ENCODE measurements around the gene DISC1.
"Not testable (repeated sequence)": the region's sequence is repeated elsewhere in the genome, so short reads cannot be mapped to it uniquely, and the experiment has no call there.

Gene DISC1

GRCh38 chr1:231865331-231865730 is 238.7 kb downstream of the DISC1 start:
- DNase-seq: no peak

GRCh38 chr1:231866392-231867331 is 240.1 kb downstream of the DISC1 start:
- DNase-seq: peak; percentile 35

GRCh38 chr1:231867607-231868006 is 241.0 kb downstream of the DISC1 start:
- no peak for DNase-seq

GRCh38 chr1:231869364-231869763 is 242.8 kb downstream of the DISC1 start:
- no peak for DNase-seq

- no peak for DNase-seq
Observed at GRCh38 chr1:231871471-231871870, 244.9 kb downstream of the DISC1 start.

GRCh38 chr1:231871878-231872277 is 245.3 kb downstream of the DISC1 start:
- DNase-seq: no peak

GRCh38 chr1:231872461-231872910 is 245.9 kb downstream of the DISC1 start:
- DNase-seq: no peak

GRCh38 chr1:231878737-231879136 is 252.1 kb downstream of the DISC1 start:
- no peak for DNase-seq

GRCh38 chr1:231879296-231879695 is 252.7 kb downstream of the DISC1 start:
- no peak for DNase-seq

GRCh38 chr1:231882333-231882732 is 255.7 kb downstream of the DISC1 start:
- DNase-seq: no peak

GRCh38 chr1:231882790-231883189 is 256.2 kb downstream of the DISC1 start:
- DNase-seq: no peak

- DNase-seq: peak; percentile 18
Observed at GRCh38 chr1:231883382-231883781, 256.8 kb downstream of the DISC1 start.

GRCh38 chr1:231885209-231885854 is 258.7 kb downstream of the DISC1 start:
- no peak for DNase-seq

- no peak for DNase-seq
Observed at GRCh38 chr1:231887166-231887565, 260.6 kb downstream of the DISC1 start.

- no peak for DNase-seq
Observed at GRCh38 chr1:231887866-231888265, 261.3 kb downstream of the DISC1 start.

- DNase-seq: no peak
Observed at GRCh38 chr1:231890791-231891190, 264.2 kb downstream of the DISC1 start.

GRCh38 chr1:231893400-231894102 is 267.0 kb downstream of the DISC1 start:
- DNase-seq: no peak

GRCh38 chr1:231896806-231897205 is 270.2 kb downstream of the DISC1 start:
- no peak for DNase-seq

- no peak for DNase-seq
Observed at GRCh38 chr1:231899046-231899445, 272.5 kb downstream of the DISC1 start.

- DNase-seq: no peak
Observed at GRCh38 chr1:231899713-231900435, 273.3 kb downstream of the DISC1 start.

- no peak for DNase-seq
Observed at GRCh38 chr1:231903586-231904081, 277.0 kb downstream of the DISC1 start.

- DNase-seq: not testable (repeated sequence)
Observed at GRCh38 chr1:231907310-231907709, 280.7 kb downstream of the DISC1 start.

- DNase-seq: no peak
Observed at GRCh38 chr1:231913493-231913892, 286.9 kb downstream of the DISC1 start.
